Activated CD8-positive, alpha-beta T cell treated with anti-CD3 and anti-CD28 coated beads for 36 hours (primary cell): ENCODE data around the gene ANG. TPM values are rescaled to one million over a fixed set of nuclear protein-coding genes. Genes with fewer than 3 reads are reported as not detected.

ENCODE experiments used
- ATAC-seq: fragments of 200-7000 bp; cut with Tn5 transposase; one replicate; pipeline ENCODE4 v1.10.0; 2021; ENCODE audit warnings: mild to moderate bottlenecking, moderate library complexity
- CTCF ChIA-PET: fragments of 350-600 bp; sonication (Branson Sonifier 250); formaldehyde crosslinking; loops from one replicate; lab custom pipeline; 2021; ENCODE audit warnings: antibody characterized with exemption; lab: Charles Lee
- POLR2A ChIA-PET: fragments of 350-600 bp; sonication (Branson Sonifier 250); formaldehyde crosslinking; loops from one replicate; lab custom pipeline; 2021; ENCODE audit warnings: antibody characterized with exemption; lab: Charles Lee
- DNase-seq: peaks from one replicate; pipeline ENCODE4 v3.0.0-alpha.2; 2020
- H3K27ac Mint-ChIP-seq: one replicate; pipeline ENCODE4 v1.8.0; 2021; ENCODE audit warnings: mild to moderate bottlenecking, mixed read lengths
- H3K27me3 Mint-ChIP-seq: one replicate; pipeline ENCODE4 v1.8.0; 2021; ENCODE audit warnings: mixed read lengths
- H3K36me3 Mint-ChIP-seq: one replicate; pipeline ENCODE4 v1.8.0; 2021; ENCODE audit warnings: low read depth, mixed read lengths
- H3K4me1 Mint-ChIP-seq: one replicate; pipeline ENCODE4 v1.8.0; 2021; ENCODE audit warnings: low read depth, mixed read lengths
- H3K4me3 Mint-ChIP-seq: one replicate; pipeline ENCODE4 v1.8.0; 2021; ENCODE audit warnings: mild to moderate bottlenecking, moderate library complexity, mixed read lengths
- H3K9me3 Mint-ChIP-seq: one replicate; pipeline ENCODE4 v1.8.0; 2021; ENCODE audit warnings: mixed read lengths
- CTCF ChIP-seq: fragments of 200-600 bp; IDR thresholded peaks from one replicate; pipeline ENCODE4 v1.8.0; 2022; ENCODE audit warnings: antibody characterized with exemption, mild to moderate bottlenecking
- intact Hi-C: fragments of 100-400 bp; cut with micrococcal nuclease; formaldehyde crosslinking; loops from one replicate; pipeline ENCODE4 v1.10.0; 2022
- total RNA-seq, 2 experiments: library from RNA; stranded (reverse); gene quantifications; one replicate each; pipeline ENCODE4 v1.2.3, GENCODE V29; 2021

Gene ANG
- total RNA-seq, 2 experiments from 2014 or later, result 0.87 to 0.92 TPM

GRCh38 chr14:20683125-20683890 is 5.3 kb upstream of the ANG start:
- Mint-ChIP-seq H3K4me1 (peaks cover 19% of the 10 kb centered on the region), H3K27me3 (no peaks in the 10 kb centered on the region), H3K36me3 (no peaks in the 10 kb centered on the region), H3K4me3 (no peak overlapping the region), H3K9me3 (no peaks in the 10 kb centered on the region), H3K27ac (no peak overlapping the region)
- POLR2A ChIA-PET, result interaction anchor here (0.8 to 4.7 kb wide), 12 partner anchors 15 to 340 kb away, joined by 3 to 24 read pairs (median 4); partner anchors contain the start of genes APEX1 and PARP2
- ATAC-seq (peak; percentile 55), DNase-seq (peak; percentile 93)
- intact Hi-C loops, result loop anchor here (1.0 to 5.0 kb wide), 4 partner anchors 51 to 341 kb away; partner anchors contain the start of genes PARP2 and PIP4P1
- TF ChIP-seq CTCF, result no peak
- CTCF ChIA-PET, result interaction anchor here (0.9 to 7.5 kb wide), 17 partner anchors 9 to 356 kb away, joined by 3 to 53 read pairs (median 5); partner anchors contain the start of gene PARP2

GRCh38 chr14:20683891-20684661 is 4.5 kb upstream of the ANG start, which contains the start of gene RNASE4:
RNASE4 (plus strand) TSS chr14:20684560; CDS start chr14:20699372, 14,812 bp downstream.
- Mint-ChIP-seq H3K27ac (peak within 1 kb of the TSS; percentile 53), H3K4me3 (no peak within 1 kb of the TSS), H3K27me3 (no peaks in the 10 kb centered on the region), H3K4me1 (peaks cover 19% of the 10 kb centered on the region), H3K9me3 (no peaks in the 10 kb centered on the region), H3K36me3 (no peaks in the 10 kb centered on the region)
- TF ChIP-seq CTCF, result no peak
- ChIA-PET POLR2A (interaction anchor here (0.8 to 4.7 kb wide), 10 partner anchors 15 to 341 kb away, joined by 3 to 24 read pairs (median 4); partner anchors contain the start of genes APEX1 and PARP2), CTCF (interaction anchor here (0.8 to 7.5 kb wide), 15 partner anchors 9 to 357 kb away, joined by 3 to 53 read pairs (median 12); partner anchors contain the start of gene PARP2)
- ATAC-seq (peak; percentile 34), DNase-seq (peak; percentile 88)
- intact Hi-C loops, result loop anchor here (1.0 to 5.0 kb wide), 4 partner anchors 51 to 342 kb away; partner anchors contain the start of genes PARP2 and PIP4P1

DNA sequence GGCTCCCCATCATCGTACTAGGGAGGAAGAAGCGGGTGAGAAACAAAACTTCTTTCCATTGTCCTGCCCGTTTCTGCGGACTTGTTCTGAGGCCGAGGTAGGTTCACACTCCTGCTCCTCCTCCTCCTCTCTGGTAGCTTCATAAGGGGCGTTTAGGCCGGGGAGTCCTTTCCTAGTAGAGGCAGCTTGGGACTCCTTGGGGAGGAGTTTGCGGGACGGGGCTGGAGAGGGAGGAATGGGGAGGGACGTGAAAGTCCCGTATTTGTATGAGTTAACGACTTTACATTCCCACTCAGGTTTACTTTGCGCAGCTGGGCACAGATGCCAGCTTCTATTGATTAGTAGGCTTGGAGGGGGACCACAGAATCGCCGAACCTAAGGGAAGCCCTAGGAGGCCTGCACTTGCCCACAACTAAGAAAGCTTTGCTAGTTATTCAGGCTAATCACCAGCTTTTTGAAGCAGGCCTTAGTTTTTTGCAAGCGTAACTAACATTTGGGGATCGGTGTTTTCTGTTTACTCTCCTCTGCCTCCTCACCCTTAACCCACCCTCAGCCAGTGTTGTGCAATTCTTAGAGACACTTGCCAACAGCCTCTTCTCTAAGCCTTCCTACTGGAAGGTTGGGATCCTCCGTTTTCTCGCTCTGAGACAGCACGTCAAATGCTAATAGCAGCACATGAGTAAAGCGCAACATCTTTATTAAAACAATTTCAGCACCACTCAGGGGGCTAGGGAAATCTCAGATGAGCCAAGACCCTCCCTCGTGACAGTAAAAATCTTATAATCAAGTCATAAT is 3.7 kb upstream of the ANG start:
- POLR2A ChIA-PET, result interaction anchor here (0.9 to 4.7 kb wide), 5 partner anchors 16 to 342 kb away, joined by 3 to 24 read pairs (median 5); partner anchors contain the start of gene PARP2
- DNase-seq (no peak), ATAC-seq (no peak)
- Mint-ChIP-seq H3K9me3 (no peaks in the 10 kb centered on the region), H3K36me3 (no peaks in the 10 kb centered on the region), H3K4me1 (peaks cover 15% of the 10 kb centered on the region), H3K27me3 (no peaks in the 10 kb centered on the region), H3K4me3 (no peak overlapping the region), H3K27ac (peak overlapping the region; percentile 53)
- CTCF ChIA-PET, result interaction anchor here (0.8 to 7.5 kb wide), 12 partner anchors 8 to 357 kb away, joined by 3 to 53 read pairs (median 18); no protein-coding TSS in a partner anchor
- intact Hi-C loops, result loop anchor here (5.0 kb wide), 2 partner anchors 223 to 343 kb away; partner anchors contain the start of genes PARP2 and PIP4P1
- no peak for TF ChIP-seq CTCF

DNA sequence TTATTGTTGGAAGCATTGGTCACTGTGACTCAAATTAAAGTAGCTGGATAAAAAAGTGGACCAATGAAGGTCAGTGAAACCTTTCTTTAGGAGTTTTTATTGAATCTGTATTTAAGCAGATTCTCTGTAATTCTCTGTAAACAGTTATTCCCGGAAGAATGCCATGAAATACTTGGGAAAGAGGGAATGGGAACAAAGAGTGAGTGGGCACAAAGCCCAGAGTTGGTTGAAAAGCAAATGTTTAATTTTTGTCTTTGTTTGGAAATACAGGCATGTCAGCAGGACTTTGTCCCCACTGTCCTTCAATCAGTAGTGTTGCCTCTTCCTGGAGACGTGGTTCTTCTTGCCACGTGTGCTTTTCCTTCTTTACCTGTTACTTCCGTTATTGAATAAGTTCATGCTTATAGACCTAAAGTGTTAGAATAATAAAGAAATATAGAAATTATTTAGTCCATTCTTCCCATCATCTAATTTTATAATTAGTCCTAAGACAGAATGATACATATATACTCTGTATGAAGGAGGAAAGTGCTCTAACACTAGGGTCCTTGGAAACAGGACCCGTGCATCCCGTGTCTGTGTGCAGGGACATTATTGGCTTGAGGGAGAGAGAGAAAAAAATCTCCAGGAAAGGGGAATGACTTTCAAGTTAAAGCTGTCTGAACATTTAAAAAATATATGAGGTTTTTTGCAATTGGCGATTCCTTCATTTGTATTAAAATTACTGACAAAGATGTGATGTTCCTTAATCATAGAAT is 2.0 kb upstream of the ANG start:
- ChIA-PET CTCF (interaction anchor here (1.2 to 2.7 kb wide), 3 partner anchors 14 to 360 kb away, joined by 3 to 9 read pairs (median 6); no protein-coding TSS in a partner anchor), POLR2A (no interaction called here)
- H3K4me1 Mint-ChIP-seq, result peaks cover 9% of the 10 kb centered on the region
- DNase-seq (no peak), ATAC-seq (no peak)
- TF ChIP-seq CTCF, result no peak
- no peaks in the 10 kb centered on the region for H3K27me3 Mint-ChIP-seq
- intact Hi-C loops, result no loop called here
- H3K36me3 Mint-ChIP-seq, result no peaks in the 10 kb centered on the region
- no peak overlapping the region for H3K4me3 Mint-ChIP-seq
- H3K27ac Mint-ChIP-seq, result no peak overlapping the region
- H3K9me3 Mint-ChIP-seq, result no peaks in the 10 kb centered on the region
